GM12865 (cell line): ENCODE data around the gene CD276.
"Not testable (repeated sequence)": the region's sequence is repeated elsewhere in the genome, so short reads cannot be mapped to it uniquely, and the experiment has no call there.

Experiments used
- DNase-seq: peaks from one replicate; pipeline ENCODE4 v3.0.0; 2010; ENCODE audit warnings: low read depth
- H3K4me3 ChIP-seq: 2 replicates; pipeline ENCODE4 v1.5.1; 2011; ENCODE audit warnings: mild to moderate bottlenecking, low read depth, low read length, control low read depth
- TF ChIP-seq, protein P1 (sequence below): IDR thresholded peaks from 2 replicates; pipeline ENCODE4 v1.5.1; 2011; ENCODE audit warnings: low read length, control low read depth, low read depth, inconsistent platforms; ENCODE audit not compliant: insufficient read depth; ENCODE audit errors: missing control alignments

The CD276 gene

DNA sequence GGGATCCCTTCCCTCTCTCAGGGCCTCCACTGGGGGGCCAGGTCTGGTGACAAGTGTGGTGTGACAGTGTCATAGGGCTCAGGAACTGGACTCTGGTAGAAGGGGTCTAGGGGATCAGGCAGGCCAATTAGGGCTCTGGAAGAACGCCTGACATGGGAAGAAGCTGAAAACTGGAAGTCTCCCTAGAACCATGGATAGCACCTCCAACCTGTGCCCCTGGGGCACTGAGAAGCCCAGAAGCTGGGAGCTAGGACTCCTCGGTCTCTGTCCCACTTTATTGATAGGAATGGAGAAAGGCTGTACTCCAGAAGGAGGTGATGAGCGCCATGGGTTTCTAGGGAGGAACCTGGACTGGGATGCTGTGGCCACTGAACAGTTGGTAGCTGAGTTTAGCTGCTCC lies 38.2 kb downstream of the CD276 start:
- TF ChIP-seq, protein P1, sequence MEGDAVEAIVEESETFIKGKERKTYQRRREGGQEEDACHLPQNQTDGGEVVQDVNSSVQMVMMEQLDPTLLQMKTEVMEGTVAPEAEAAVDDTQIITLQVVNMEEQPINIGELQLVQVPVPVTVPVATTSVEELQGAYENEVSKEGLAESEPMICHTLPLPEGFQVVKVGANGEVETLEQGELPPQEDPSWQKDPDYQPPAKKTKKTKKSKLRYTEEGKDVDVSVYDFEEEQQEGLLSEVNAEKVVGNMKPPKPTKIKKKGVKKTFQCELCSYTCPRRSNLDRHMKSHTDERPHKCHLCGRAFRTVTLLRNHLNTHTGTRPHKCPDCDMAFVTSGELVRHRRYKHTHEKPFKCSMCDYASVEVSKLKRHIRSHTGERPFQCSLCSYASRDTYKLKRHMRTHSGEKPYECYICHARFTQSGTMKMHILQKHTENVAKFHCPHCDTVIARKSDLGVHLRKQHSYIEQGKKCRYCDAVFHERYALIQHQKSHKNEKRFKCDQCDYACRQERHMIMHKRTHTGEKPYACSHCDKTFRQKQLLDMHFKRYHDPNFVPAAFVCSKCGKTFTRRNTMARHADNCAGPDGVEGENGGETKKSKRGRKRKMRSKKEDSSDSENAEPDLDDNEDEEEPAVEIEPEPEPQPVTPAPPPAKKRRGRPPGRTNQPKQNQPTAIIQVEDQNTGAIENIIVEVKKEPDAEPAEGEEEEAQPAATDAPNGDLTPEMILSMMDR: no peak
- no peak for DNase-seq
- no peak overlapping the region for H3K4me3 ChIP-seq

DNA sequence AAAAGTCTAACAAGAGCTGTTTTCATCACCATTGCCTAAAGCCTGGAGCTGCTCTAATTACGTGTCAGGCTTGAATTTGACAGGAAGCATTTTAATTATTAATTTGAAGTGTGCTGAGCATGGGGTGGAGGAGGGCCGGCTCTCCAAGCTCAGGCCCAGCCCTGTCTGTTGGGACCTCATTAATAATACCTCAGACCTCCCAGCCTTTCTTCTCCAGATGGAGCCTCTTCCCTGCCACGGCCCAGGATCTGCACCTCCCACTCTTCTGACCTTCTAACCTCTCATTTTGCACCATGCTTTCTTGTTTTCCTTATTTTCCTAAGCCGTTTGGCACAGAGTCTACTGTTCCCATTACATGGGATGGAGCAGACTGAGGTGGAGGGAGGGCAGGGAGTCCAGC lies 39.0 kb downstream of the CD276 start:
- no peak for DNase-seq
- no peak overlapping the region for H3K4me3 ChIP-seq
- TF ChIP-seq, protein P1: no peak

DNA sequence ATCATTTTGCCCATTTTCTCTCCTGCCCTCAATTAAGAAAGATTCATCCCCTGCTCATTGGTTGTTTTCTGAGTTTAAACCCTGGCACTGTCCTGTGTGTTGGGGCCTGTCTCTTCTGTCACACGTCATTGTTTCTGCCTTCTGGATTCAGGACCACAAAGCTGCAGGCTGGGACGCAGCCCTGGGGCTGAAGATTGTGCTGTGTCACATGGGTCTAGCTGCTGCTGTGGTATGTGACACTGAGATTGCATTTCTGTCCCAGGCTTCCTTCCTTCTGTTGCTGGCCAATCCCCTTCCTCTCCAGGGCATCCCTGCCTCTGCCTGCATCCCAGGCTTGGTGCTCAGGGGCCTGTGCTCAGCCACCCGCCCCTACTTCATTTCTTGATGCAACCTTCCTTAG lies 40.0 kb downstream of the CD276 start:
- no peak overlapping the region for H3K4me3 ChIP-seq
- TF ChIP-seq, protein P1: no peak

DNA sequence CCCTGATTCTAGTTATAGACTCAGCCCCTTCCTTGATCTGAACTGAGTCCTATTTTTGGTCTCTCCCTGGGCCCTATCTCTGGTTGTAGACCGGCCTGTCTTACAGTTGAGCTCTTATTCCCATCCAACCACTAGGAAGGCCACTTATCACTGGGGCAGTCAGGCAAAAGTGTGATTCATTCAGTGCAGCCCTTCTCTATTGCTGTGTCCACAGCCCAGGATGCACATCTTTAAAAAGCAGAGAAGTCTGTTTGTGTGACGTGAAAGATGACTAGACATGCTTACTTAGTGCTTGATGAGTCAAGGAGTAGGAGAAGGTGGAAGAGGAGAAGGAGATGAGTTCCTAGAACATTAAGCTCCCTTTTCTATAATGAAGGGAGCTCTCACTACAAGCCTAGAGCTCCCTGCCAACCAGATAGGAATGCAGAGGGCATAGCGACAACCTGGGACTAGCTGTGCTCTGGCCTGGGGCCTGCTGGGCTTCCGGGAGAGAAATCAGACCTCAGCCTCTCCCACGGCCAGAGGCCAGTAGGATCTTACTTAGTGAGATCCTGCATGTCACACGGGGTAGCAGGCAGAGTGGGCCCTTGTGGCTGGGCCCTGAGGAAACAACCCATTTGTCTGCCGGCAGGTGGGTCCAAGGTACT lies 43.3 kb downstream of the CD276 start:
- DNase-seq: no peak
- TF ChIP-seq, protein P1: no peak
- H3K4me3 ChIP-seq: no peak overlapping the region

More for the DNA sequence above, 40.0 kb downstream of the CD276 start:
- no peak for DNase-seq

DNA sequence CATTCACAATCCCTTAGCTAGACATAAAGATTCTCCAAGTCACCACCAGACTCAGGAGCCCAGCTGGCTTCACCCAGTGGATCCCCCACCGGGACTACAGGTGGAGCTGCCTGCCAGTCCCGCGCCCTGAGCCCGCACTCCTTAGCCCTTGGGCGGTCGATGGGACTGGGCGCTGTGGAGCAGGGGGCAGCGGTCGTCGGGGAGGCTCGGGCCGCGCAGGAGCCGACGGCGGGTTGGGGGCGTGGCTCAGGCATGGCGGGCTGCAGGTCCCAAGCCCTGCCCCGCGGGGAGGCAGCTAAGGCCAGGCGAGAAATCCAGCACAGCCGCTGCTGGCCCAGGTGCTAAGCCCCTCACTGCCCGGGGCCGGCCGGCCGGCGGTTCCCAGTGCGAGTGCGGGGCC lies 47.9 kb downstream of the CD276 start:
- DNase-seq, H3K4me3 ChIP-seq: not testable (repeated sequence)

DNA sequence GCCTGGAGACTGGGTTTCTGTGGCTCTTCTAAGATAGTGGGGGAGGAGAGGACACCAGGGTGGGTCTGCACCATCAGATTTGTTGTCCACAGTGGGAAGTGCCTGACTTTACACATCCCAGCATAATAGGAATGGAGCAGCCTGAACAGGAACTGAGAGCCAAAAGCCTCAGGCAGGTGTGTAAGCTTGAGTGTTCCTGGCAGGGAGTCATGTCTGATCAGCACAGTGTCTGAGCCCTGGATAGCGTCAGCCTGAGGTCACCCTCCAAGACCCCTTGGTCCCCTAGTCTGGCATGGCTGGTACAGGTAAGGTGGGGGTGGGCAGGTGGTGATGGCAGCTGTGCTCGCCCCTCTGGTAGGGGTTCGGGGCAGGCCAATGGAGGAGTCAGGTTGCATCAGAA lies 48.7 kb downstream of the CD276 start:
- TF ChIP-seq, protein P1: no peak
- H3K4me3 ChIP-seq: no peak overlapping the region
- DNase-seq: no peak

DNA sequence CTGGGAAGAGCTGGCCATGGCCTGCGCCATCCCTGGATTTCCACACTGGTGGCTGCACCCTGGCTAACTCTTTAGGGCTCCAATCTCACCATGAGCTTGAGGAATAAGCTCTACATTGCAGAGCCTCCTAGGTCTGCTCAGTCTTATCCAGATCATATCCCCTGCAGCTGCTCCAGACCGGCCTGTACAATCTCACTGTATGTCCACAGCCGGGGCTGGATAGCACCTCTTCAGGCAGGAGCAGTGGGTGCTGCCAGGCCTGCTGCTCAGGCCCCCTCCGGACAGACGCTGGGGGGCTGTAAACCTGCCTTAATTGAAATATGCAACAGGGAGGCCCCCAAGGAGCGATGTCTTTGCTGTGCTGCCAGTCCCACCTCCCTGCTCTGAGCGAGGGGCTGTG lies 53.4 kb downstream of the CD276 start:
- TF ChIP-seq, protein P1: no peak
- DNase-seq: no peak
- H3K4me3 ChIP-seq: no peak overlapping the region
